Measurements from ENCODE around the gene TRANK1.

The TRANK1 gene

DNA sequence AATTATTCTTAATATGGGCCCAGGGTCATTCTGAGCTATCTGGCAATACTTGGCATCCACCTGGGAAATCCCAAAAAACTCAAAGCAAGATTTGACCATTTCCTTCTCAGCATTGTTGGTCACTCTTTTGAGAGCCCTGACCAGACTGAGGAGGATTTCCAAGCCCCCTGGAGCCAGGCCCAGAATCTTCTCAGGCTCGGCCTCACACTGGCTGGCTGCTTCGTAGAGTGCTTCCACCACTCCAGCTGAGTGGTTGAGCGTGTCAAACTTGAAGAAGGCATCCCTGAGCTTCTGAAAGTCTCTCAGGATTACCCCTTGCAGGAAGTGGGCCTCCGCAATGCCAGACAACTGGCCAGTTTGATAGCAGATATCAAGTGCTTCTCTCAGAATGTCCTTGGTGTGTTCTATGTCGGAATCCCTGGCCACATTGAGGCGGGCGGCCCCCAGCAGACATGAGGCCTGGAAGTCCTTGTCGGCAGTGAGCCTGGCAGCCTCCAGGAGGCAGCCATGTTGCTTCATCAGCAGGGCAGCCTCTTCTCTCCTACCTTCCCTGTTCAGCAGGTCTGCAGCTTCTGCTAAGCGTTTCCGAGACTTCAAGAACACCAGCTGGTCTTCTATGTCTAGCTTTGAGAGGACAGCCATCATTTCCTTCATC is 111.6 kb downstream of the TRANK1 start:
- no peak for DNase-seq

DNA sequence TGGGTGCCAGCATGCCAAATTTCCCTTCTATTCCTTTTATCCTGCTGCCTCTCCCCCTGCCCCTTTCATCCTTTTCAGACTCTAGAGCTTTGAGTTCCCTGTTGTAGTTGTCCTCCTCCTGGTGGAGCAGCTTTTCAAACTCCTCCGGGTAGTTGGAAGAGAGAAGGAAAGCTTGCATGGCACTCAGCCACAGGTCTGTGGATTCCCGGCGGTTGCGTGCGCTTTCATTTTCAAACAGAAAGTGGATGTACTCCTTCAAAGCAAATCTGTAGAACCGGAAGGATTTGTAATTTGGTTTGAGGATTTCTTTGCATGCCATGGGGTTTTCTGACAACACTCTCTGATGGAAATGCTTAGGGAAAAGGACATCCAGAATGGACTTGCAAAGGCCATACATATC is 112.4 kb downstream of the TRANK1 start:
- DNase-seq = no peak

DNA sequence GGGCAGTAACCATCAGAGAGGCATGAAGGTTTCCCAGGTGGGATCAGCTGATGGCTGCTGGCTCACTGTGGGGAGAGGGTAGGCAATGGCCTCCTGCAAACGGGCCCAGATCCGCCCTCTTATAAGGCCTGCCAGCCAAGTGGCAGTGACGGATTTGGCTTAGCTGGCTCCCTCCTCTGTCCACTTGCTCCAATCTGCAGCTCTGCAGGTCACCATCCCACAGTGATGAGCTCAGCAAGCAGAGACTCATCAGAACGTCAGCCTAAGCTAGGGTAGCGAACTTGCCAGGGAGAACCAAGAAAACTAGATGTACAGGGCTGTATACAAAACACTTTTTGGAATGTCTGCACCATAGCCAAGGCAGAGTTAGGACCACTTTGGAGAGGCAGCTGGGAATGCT is 117.7 kb downstream of the TRANK1 start:
- DNase-seq = no peak

DNA sequence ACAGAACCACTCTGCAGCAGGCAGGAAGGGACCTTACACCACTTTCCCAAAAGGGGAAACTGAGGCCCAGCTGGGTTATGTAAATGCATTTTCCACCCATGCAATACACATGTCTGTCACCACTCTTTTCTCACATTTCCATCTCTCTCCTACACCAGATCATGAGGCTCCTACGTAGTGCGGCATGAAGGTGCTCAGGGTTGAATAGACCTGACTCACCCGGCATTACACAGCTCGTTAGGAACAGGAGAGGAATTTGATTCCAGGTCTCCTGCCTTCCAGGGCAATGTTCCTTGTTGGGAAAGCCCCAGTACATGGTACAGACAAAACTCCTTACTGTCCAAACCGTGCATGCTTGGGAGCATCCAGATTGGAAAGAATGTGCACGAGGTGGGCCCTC is 118.6 kb downstream of the TRANK1 start:
- DNase-seq = no peak

DNA sequence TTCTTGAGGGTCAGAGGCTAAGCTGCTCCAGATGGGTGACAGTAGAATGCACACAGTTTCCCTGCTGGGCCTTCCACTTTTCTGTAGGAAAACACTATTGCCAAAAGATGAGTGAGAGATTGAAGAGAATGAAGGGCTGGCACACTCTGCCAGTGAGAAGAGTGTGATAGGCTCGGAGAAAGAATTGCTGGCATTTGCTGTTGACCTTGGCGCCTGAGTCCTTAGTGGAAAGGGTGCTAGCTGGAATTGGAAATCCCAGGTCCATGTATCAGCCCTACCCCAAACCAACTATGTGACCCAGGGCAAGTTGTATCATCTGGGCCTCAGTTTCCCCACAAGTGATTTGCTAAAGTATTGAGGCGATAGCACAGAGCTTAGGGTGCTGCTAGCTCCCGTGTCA is 120.4 kb downstream of the TRANK1 start:
- no peak for DNase-seq

- DNase-seq = no peak
Observed at GRCh38 chr3:36823806-36824205, 121.0 kb downstream of the TRANK1 start.

DNA sequence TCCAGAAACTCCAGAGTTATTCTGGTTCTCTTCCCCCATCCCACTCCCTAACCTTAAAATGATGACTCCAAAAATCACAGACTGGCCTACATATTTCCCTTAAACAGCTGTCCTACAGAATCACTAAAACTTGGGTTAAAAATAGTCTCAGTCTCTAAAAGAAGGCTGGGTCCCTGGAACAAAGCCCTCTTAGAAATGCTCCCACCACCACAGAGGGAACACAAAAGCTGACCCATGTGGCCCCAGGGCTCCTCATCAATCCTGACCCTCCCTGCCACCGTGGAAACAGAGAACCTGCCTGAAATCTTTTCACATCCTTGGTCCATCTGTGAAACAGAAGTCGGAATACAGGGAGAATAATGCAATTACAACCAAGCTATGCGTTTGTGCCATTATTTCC is 124.8 kb downstream of the TRANK1 start:
- no peak for DNase-seq

DNA sequence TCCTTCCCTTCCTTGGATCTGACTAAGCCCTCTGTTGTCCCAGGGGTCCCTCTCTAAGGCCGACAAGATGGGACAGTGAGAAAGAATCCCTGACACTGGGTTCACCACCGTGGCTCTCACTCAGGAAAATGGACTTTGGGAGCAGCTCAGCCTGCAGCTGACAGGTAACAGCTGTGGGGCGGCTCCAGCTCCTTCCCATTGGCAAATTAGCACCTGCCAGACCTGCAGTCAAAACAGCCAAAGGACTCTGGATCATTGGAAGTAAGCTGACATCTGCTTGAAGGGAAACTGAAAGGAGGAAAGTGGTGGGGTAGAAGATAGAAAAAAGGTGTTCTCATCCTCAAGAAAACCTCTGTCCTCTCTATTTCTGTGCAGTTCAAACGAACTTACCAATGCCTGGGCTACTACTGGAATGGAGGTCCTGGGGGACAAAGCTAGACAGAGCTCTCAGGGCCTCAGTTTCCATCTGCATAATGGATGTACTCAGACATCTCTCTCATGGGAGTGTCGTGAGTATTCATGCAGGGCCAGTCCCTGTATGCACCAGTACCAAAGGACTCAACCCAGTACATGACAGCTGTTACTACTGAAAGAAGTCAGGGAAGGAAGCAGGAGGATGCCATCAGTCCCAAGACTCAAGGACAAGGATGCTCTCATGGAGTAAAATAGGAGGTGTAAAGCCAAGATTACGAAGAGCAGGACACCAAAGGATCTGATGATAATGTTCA is 126.9 kb downstream of the TRANK1 start:
- no peak for DNase-seq

GRCh38 chr3:36815375-36815774 is 129.5 kb downstream of the TRANK1 start:
- DNase-seq = no peak

GRCh38 chr3:36814776-36815175 is 130.1 kb downstream of the TRANK1 start:
- no peak for DNase-seq

GRCh38 chr3:36814066-36814717 is 130.7 kb downstream of the TRANK1 start:
- DNase-seq = no peak

DNA sequence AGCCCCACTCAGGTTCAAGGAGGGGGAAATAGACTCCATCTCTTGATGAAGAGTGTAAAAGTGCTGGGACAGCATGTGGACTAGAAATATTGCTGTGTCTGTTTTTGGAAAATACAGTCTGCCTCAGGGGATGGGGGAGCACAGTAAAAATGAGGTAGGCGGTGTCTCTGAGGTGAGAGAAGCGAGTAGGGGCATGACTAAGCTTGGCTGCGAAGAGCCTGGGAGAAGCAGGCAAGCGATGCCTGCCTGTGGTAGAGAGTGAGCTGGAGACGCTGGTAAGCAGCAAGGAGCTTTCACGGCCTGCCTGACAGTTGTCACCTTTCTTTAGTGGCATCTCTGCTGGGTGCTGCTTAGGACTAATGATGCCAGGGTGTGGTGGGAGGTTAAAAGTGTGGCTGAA is 131.5 kb downstream of the TRANK1 start:
- DNase-seq = no peak

DNA sequence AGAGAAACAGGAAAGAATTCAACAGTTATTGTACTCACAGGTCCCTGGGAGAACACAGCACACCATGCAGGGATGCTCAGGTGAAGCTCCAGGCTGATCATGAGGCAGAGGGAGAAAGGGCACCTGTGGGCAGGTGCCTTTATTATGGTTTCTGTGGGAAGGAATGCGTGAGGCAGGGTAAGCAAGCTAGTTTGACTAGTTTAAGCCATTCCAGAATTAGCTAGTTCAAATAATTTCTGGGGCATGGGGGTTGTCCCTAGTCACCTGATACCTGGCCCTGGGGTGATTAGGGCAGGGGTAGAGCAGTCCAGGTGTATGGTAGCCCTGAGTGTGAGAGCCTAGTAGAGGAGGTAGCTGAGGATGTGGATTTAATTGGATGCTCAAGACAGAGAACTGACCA is 132.6 kb downstream of the TRANK1 start:
- no peak for DNase-seq

DNA sequence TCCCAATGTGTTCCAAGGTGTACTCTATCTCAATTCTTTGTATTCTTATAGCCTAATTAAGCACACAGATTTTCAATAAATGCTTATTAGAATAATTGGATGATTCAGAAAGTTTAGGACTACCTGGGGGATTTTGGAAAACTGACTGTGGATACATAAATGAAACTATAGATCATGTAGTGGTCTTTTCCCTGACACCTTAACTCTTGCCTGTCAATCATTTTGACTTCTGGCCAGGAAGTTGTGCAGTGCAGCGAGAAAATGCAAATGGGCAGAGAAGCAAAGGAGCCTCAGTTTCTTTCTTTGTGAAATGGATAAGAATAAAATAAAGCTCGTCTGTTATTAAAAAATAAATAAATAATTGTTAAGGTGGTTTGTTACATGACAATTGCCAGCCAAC is 133.1 kb downstream of the TRANK1 start:
- DNase-seq = no peak

- DNase-seq = no peak
Observed at GRCh38 chr3:36804295-36805055, 140.4 kb downstream of the TRANK1 start.

- DNase-seq = no peak
Observed at GRCh38 chr3:36803091-36803791, 141.6 kb downstream of the TRANK1 start.

GRCh38 chr3:36800533-36801116 is 144.2 kb downstream of the TRANK1 start:
- DNase-seq = no peak

GRCh38 chr3:36796881-36797280 is 148.0 kb downstream of the TRANK1 start:
- no peak for DNase-seq

GRCh38 chr3:36796161-36796560 is 148.7 kb downstream of the TRANK1 start:
- no peak for DNase-seq

- DNase-seq = no peak
Observed at GRCh38 chr3:36795622-36796021, 149.2 kb downstream of the TRANK1 start.

DNA sequence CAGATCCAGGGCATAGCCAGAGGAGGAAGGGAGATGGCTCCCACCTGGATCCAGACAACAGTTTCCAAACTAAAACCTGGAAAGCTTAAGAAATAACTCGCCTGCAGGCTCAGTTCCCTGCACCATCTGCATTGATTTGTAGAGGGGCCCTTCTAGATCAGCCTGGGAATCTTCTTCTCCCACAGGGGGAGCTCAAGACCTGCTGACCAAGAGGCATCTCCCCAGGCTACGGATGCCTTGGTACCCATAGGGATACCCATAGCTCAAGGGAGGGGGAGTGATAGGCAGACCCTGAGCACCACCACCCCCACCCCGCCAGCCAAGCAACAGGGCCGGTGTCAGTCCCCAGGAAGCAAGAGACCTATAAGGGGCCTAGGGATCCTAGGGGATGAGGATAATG is 152.5 kb downstream of the TRANK1 start:
- peak; percentile 48 for DNase-seq

DNA sequence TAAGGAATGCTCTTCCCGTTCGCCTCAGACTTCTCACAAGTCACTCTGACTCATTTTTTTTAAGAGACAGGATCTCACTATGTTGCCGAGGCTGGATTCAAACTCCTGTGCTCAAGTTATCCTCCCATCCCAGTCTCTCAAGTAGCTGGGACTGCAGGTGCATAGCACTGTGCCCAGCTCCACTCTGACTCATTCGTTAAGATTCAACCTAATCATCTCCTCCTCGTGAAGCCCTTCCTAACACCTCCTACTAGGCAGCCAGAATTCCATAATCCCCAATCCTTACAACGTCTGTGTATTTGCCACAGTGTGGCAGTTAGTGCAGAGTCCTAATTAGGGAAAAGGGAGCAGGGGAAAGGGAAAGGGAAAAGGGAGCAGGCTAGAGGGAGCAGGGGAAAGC is 154.1 kb downstream of the TRANK1 start:
- DNase-seq = no peak

Data from OCI-M1 (cell line).